OCI-LY3 (cell line): ENCODE data around the gene KMT2E.

ENCODE experiments used
- EZH2phosphoT487 ChIP-seq: fragments of 200-600 bp; shearing (Covaris generic); IDR thresholded peaks from 2 replicates; pipeline ENCODE4 v1.6.1; 2018; ENCODE audit warnings: antibody characterized with exemption, mixed run types, low read depth
- TF ChIP-seq, protein P1 (sequence below): fragments of 200-600, 300-600 bp; sonication (generic); IDR thresholded peaks from 2 replicates; pipeline ENCODE4 v1.5.1; 2014; ENCODE audit warnings: antibody characterized with exemption, low read length, low read depth

GRCh38 chr7:105156731-105157130 is 142.7 kb downstream of the KMT2E start:
- TF ChIP-seq, protein P1, sequence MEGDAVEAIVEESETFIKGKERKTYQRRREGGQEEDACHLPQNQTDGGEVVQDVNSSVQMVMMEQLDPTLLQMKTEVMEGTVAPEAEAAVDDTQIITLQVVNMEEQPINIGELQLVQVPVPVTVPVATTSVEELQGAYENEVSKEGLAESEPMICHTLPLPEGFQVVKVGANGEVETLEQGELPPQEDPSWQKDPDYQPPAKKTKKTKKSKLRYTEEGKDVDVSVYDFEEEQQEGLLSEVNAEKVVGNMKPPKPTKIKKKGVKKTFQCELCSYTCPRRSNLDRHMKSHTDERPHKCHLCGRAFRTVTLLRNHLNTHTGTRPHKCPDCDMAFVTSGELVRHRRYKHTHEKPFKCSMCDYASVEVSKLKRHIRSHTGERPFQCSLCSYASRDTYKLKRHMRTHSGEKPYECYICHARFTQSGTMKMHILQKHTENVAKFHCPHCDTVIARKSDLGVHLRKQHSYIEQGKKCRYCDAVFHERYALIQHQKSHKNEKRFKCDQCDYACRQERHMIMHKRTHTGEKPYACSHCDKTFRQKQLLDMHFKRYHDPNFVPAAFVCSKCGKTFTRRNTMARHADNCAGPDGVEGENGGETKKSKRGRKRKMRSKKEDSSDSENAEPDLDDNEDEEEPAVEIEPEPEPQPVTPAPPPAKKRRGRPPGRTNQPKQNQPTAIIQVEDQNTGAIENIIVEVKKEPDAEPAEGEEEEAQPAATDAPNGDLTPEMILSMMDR: no peak
- no peak for TF ChIP-seq EZH2phosphoT487
